Liver (tissue), 9 donors: ENCODE results near the gene PRIMA1. TPM values are rescaled to one million over a fixed set of nuclear protein-coding genes. Genes with fewer than 3 reads are reported as not detected.

Experiments
- DNase-seq: peaks from one replicate; pipeline ENCODE4 v3.0.0-alpha.2; 2017; ENCODE audit warnings: low spot score
- H3K27ac ChIP-seq, 2 donors: one replicate each; pipeline ENCODE4 v1.7.0; 2013; ENCODE audit warnings: inconsistent platforms in 2 of 2, low read length in 2 of 2, control low read depth in 1 of 2, low read depth in 1 of 2, mild to moderate bottlenecking in 1 of 2
- H3K27me3 ChIP-seq, 4 donors: one replicate each; pipeline versions ENCODE4 v1.6.1 to v1.7.0; 2013; ENCODE audit warnings: low read length in 3 of 4, inconsistent platforms in 1 of 4, mild to moderate bottlenecking in 1 of 4, moderate library complexity in 1 of 4; ENCODE audit not compliant: control insufficient read depth in 4 of 4, insufficient read depth in 4 of 4
- H3K36me3 ChIP-seq, 4 donors: one replicate each; pipeline versions ENCODE4 v1.6.1 to v1.7.0; 2013; ENCODE audit warnings: low read length in 3 of 4, mild to moderate bottlenecking in 3 of 4, low read depth in 1 of 4, moderate library complexity in 1 of 4; ENCODE audit not compliant: control insufficient read depth in 4 of 4, insufficient read depth in 3 of 4
- H3K4me1 ChIP-seq, 4 donors: one replicate each; pipeline versions ENCODE4 v1.6.1 to v1.7.0; 2013; ENCODE audit warnings: low read length in 3 of 4, mild to moderate bottlenecking in 3 of 4, moderate library complexity in 1 of 4; ENCODE audit not compliant: control insufficient read depth in 4 of 4, insufficient read depth in 4 of 4
- H3K4me3 ChIP-seq, 3 donors: one replicate each; pipeline versions ENCODE4 v1.6.1 to v1.7.0; 2013; ENCODE audit warnings: low read length in 3 of 3, control low read depth in 1 of 3, low read depth in 1 of 3, mild to moderate bottlenecking in 1 of 3
- H3K9ac ChIP-seq, 2 donors: one replicate each; pipeline ENCODE4 v1.7.0; 2013; ENCODE audit warnings: low read length in 2 of 2, mild to moderate bottlenecking in 2 of 2, moderate library complexity in 2 of 2, control low read depth in 1 of 2, low read depth in 1 of 2
- H3K9me3 ChIP-seq, 4 donors: one replicate each; pipeline versions ENCODE4 v1.6.1 to v1.7.0; 2013; ENCODE audit warnings: low read length in 3 of 4; ENCODE audit not compliant: control insufficient read depth in 4 of 4
- ATF3 ChIP-seq: IDR thresholded peaks from 2 replicates; pipeline ENCODE4 v1.6.1; 2016; ENCODE audit warnings: antibody characterized with exemption
- CTCF ChIP-seq: fragments of 150-350 bp; IDR thresholded peaks from 2 replicates; pipeline ENCODE4 v1.5.1; 2017; ENCODE audit warnings: improper control_type of control experiment, low read depth, low read length; ENCODE audit not compliant: missing input control
- EGR1 ChIP-seq, 2 donors: IDR thresholded peaks; 2 replicates each; pipeline ENCODE4 v1.6.1; 2016 to 2018; ENCODE audit warnings: antibody characterized with exemption in 2 of 2, low read depth in 2 of 2
- FOXA1 ChIP-seq: IDR thresholded peaks from 2 replicates; pipeline ENCODE4 v1.6.1; 2016; ENCODE audit warnings: antibody characterized with exemption
- FOXA2 ChIP-seq: IDR thresholded peaks from 2 replicates; pipeline ENCODE4 v1.6.1; 2016; ENCODE audit warnings: antibody characterized with exemption
- GABPA ChIP-seq, 2 donors: IDR thresholded peaks in 1 of 2; conservative IDR thresholded peaks in 1 of 2; 2 replicates each; pipeline ENCODE4 v1.6.1; 2016; ENCODE audit warnings: antibody characterized with exemption in 2 of 2, mild to moderate bottlenecking in 1 of 2, moderate library complexity in 1 of 2
- HNF4A ChIP-seq, 2 donors: conservative IDR thresholded peaks; 2 replicates each; pipeline ENCODE4 v1.6.1; 2016; ENCODE audit warnings: antibody characterized with exemption in 2 of 2, mild to moderate bottlenecking in 2 of 2
- HNF4G ChIP-seq: IDR thresholded peaks from 2 replicates; pipeline ENCODE4 v1.6.1; 2016; ENCODE audit warnings: antibody characterized with exemption
- JUND ChIP-seq, 2 donors: IDR thresholded peaks; 2 replicates each; pipeline ENCODE4 v1.6.1; 2016; ENCODE audit warnings: antibody characterized with exemption in 2 of 2
- MAX ChIP-seq: IDR thresholded peaks from 2 replicates; pipeline ENCODE4 v1.6.1; 2016; ENCODE audit warnings: antibody characterized with exemption
- NR2F2 ChIP-seq: IDR thresholded peaks from 2 replicates; pipeline ENCODE4 v1.6.1; 2016; ENCODE audit warnings: antibody characterized with exemption
- RAD21 ChIP-seq, 2 donors: IDR thresholded peaks; 2 replicates each; pipeline ENCODE4 v1.6.1; 2016; ENCODE audit warnings: antibody characterized with exemption in 2 of 2, mild to moderate bottlenecking in 2 of 2
- REST ChIP-seq: IDR thresholded peaks from 2 replicates; pipeline ENCODE4 v1.6.1; 2016; ENCODE audit warnings: antibody characterized with exemption, mild to moderate bottlenecking
- RXRA ChIP-seq, 2 donors: IDR thresholded peaks; 2 replicates each; pipeline ENCODE4 v1.6.1; 2017 to 2018; ENCODE audit warnings: antibody characterized with exemption in 2 of 2, mild to moderate bottlenecking in 1 of 2
- SP1 ChIP-seq: IDR thresholded peaks from 2 replicates; pipeline ENCODE4 v1.6.1; 2018; ENCODE audit warnings: antibody characterized with exemption, mild to moderate bottlenecking
- TAF1 ChIP-seq: conservative IDR thresholded peaks from 2 replicates; pipeline ENCODE4 v1.6.1; 2016; ENCODE audit warnings: antibody characterized with exemption, mild to moderate bottlenecking
- YY1 ChIP-seq: IDR thresholded peaks from 2 replicates; pipeline ENCODE4 v1.6.1; 2016; ENCODE audit warnings: antibody characterized with exemption, mild to moderate bottlenecking
- ZBTB33 ChIP-seq: IDR thresholded peaks from 2 replicates; pipeline ENCODE4 v1.6.1; 2016; ENCODE audit warnings: antibody characterized with exemption
- WGBS: extraction: QIAGEN DNeasy Blood & Tissue Kit; methylation state at CpG from one replicate; pipeline ENCODE4 v1.1.7; 2013; 5-methylcytosine and 5-hydroxymethylcytosine counted together
- polyA plus RNA-seq, 2 donors: library from polyadenylated mRNA; stranded (reverse) in 1 of 2; unstranded in 1 of 2; fragments of 200-250 nt in 1 of 2; fragments of >200 nt in 1 of 2; fragmentation: Nextera tagmentation in 1 of 2; extraction: Ambion mirVana in 1 of 2; gene quantifications; one replicate each; pipeline versions ENCODE4 v1.2.1 to v1.2.3, GENCODE V29; 2013 to 2015
- total RNA-seq, 2 donors: library from RNA; depleted of rRNA; stranded (reverse); fragments of >200 nt; gene quantifications; one replicate each; pipeline ENCODE4 v1.2.3, GENCODE V29; 2014
- donor health status: healthy.
- donor health status: healthy.
- donor health status: healthy.
- donor health status: healthy.
- donor health status: healthy.

Gene PRIMA1
- total and polyA plus RNA-seq, 4 donors, result 0.08 to 0.38 (median 0.13) TPM; not detected in 1

- Histone ChIP-seq H3K9ac (no peak overlapping the region), H3K36me3 (no peaks in the 10 kb centered on the region), H3K4me3 (no peak overlapping the region), H3K27ac (no peak overlapping the region), H3K27me3 (no peaks in the 10 kb centered on the region), H3K9me3 (no peaks in the 10 kb centered on the region), H3K4me1 (no peaks in the 10 kb centered on the region)
- no peak for TF ChIP-seq GABPA (IDR thresholded peaks at IDR 0.05 in 1 of 2, conservative IDR thresholded peaks at IDR 0.05 in 1 of 2)
- no peak for TF ChIP-seq HNF4G
- TF ChIP-seq TAF1, result no peak
- no peak for TF ChIP-seq REST
- TF ChIP-seq FOXA1, result no peak
- TF ChIP-seq EGR1 (IDR thresholded peaks at IDR 0.05; ENCODE audit: low read depth in 2 of 2), result no peak
- no peak for TF ChIP-seq RXRA (IDR thresholded peaks at IDR 0.05)
- no peak for TF ChIP-seq YY1
- no peak for TF ChIP-seq MAX
- DNase-seq, result no peak
- 91% methylated on average over 19 of the region's 19 CpGs for WGBS
Measured at GRCh38 chr14:93727917-93728650, 60.2 kb downstream of the PRIMA1 start.

GRCh38 chr14:93727039-93727740 is 61.1 kb downstream of the PRIMA1 start:
- TF ChIP-seq HNF4G, result no peak
- TF ChIP-seq RXRA (IDR thresholded peaks at IDR 0.05), result no peak
- no peak for TF ChIP-seq YY1
- no peak for TF ChIP-seq ZBTB33
- no peak for TF ChIP-seq REST
- TF ChIP-seq SP1, result no peak
- no peak for TF ChIP-seq HNF4A (conservative IDR thresholded peaks at IDR 0.05)
- no peak for TF ChIP-seq RAD21 (IDR thresholded peaks at IDR 0.05)
- no peak for TF ChIP-seq EGR1 (IDR thresholded peaks at IDR 0.05; ENCODE audit: low read depth in 2 of 2)
- no peak for TF ChIP-seq FOXA2
- TF ChIP-seq GABPA (IDR thresholded peaks at IDR 0.05 in 1 of 2, conservative IDR thresholded peaks at IDR 0.05 in 1 of 2), result no peak
- no peak for TF ChIP-seq JUND (IDR thresholded peaks at IDR 0.05)
- no peak for TF ChIP-seq FOXA1
- no peak for TF ChIP-seq CTCF
- no peak for TF ChIP-seq NR2F2
- TF ChIP-seq ATF3, result no peak
- TF ChIP-seq TAF1, result no peak
- TF ChIP-seq MAX, result no peak
- no peaks in the 10 kb centered on the region for H3K9me3 ChIP-seq
- 82% methylated on average over 23 of the region's 23 CpGs for WGBS
- no peaks in the 10 kb centered on the region for H3K36me3 ChIP-seq
- no peak overlapping the region for H3K27ac ChIP-seq
- H3K27me3 ChIP-seq, result no peaks in the 10 kb centered on the region
- no peak overlapping the region for H3K9ac ChIP-seq
- no peaks in the 10 kb centered on the region for H3K4me1 ChIP-seq
- H3K4me3 ChIP-seq, result no peak overlapping the region
- no peak for DNase-seq
